ENCODE results near the gene NR4A2. TPM values are rescaled to one million over a fixed set of nuclear protein-coding genes. Genes with fewer than 3 reads are reported as not detected.

The NR4A2 gene
- polyA plus RNA-seq, 1 experiment, result 1.5 TPM

- ChIA-PET CTCF (interaction anchor here (0.6 to 3.3 kb wide), 20 partner anchors 8 to 895 kb away, joined by 3 to 43 read pairs (median 3); no protein-coding TSS in a partner anchor), POLR2A (interaction anchor here (0.6 to 1.4 kb wide), 7 partner anchors 8 to 919 kb away, joined by 3 to 11 read pairs (median 4); no protein-coding TSS in a partner anchor)
- Histone ChIP-seq H3K4me3 (ENCODE audit: low read depth, low read length) (peak overlapping the region; percentile 86), H3K36me3 (ENCODE audit: control insufficient read depth, insufficient read depth, low read length) (no peaks in the 10 kb centered on the region), H3K27me3 (ENCODE audit: control insufficient read depth, insufficient read depth, low read length) (peaks cover 3% of the 10 kb centered on the region; the same call in 1 of the 2 replicates)
- TF ChIP-seq, protein P1, sequence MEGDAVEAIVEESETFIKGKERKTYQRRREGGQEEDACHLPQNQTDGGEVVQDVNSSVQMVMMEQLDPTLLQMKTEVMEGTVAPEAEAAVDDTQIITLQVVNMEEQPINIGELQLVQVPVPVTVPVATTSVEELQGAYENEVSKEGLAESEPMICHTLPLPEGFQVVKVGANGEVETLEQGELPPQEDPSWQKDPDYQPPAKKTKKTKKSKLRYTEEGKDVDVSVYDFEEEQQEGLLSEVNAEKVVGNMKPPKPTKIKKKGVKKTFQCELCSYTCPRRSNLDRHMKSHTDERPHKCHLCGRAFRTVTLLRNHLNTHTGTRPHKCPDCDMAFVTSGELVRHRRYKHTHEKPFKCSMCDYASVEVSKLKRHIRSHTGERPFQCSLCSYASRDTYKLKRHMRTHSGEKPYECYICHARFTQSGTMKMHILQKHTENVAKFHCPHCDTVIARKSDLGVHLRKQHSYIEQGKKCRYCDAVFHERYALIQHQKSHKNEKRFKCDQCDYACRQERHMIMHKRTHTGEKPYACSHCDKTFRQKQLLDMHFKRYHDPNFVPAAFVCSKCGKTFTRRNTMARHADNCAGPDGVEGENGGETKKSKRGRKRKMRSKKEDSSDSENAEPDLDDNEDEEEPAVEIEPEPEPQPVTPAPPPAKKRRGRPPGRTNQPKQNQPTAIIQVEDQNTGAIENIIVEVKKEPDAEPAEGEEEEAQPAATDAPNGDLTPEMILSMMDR (IDR thresholded peaks at IDR 0.05; ENCODE audit: insufficient read depth, low read depth, low read length), result peak; percentile 35; the same call in 1 of the 2 replicates
- peak; percentile 48 for DNase-seq (ENCODE audit: low read depth)
Observed at GRCh38 chr2:156334496-156335478, 2.3 kb upstream of the NR4A2 start.

DNA sequence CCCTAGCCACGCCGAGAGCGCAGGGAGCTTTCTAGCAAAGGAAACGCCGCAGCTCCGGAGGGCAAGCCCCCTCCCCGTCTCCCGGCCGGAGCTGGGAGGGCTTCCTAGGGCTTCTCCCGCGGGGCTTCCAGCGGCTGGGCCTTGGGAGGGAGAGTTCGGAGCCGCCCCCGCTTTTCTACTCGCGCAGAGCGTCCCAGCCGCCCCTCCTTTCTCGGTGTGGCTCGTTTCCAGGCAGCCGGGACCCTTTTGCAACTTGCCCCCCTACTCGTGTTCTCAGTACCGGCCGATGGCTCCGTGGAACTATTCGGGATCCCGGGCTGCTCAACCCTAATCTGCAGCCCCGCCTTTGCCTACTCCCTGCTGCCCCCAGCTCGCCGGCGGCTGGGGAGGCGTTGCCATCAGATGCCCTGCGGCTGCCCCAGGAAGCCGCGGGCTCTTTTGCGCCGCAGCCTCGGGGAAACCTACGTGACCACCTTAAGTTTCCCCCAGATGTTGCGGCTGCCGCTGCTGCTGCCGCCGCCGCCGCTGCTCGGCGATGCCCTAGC lies 1.5 kb upstream of the NR4A2 start:
- TF ChIP-seq, protein P1 (IDR thresholded peaks at IDR 0.05; ENCODE audit: insufficient read depth, low read depth, low read length), result 0 out of 2 replicates have a peak, but pooled peaks have one; percentile 13
- Histone ChIP-seq H3K4me3 (ENCODE audit: low read depth, low read length) (peak overlapping the region; percentile 86), H3K36me3 (ENCODE audit: control insufficient read depth, insufficient read depth, low read length) (no peaks in the 10 kb centered on the region), H3K27me3 (ENCODE audit: control insufficient read depth, insufficient read depth, low read length) (peaks cover 5% of the 10 kb centered on the region)
- CTCF ChIA-PET, result interaction anchor here (0.5 to 3.3 kb wide), 15 partner anchors 9 to 896 kb away, joined by 3 to 43 read pairs (median 3); no protein-coding TSS in a partner anchor
- DNase-seq (ENCODE audit: low read depth), result no peak
- POLR2A ChIA-PET, result interaction anchor here (0.7 to 1.4 kb wide), 5 partner anchors 9 to 920 kb away, joined by 3 to 11 read pairs (median 4); no protein-coding TSS in a partner anchor

GRCh38 chr2:156333274-156333950 lies 891 bp upstream of the NR4A2 start:
- ChIA-PET CTCF (interaction anchor here (0.5 to 3.3 kb wide), 7 partner anchors 10 to 897 kb away, joined by 3 to 43 read pairs (median 3); no protein-coding TSS in a partner anchor), POLR2A (interaction anchor here (1.4 kb wide), 1 partner anchor 9 kb away, joined by 11 read pairs; no protein-coding TSS in a partner anchor)
- H3K4me3 ChIP-seq (ENCODE audit: low read depth, low read length), result peak overlapping the region; percentile 86
- H3K27me3 ChIP-seq (ENCODE audit: control insufficient read depth, insufficient read depth, low read length), result peaks cover 5% of the 10 kb centered on the region
- no peak for DNase-seq (ENCODE audit: low read depth)
- TF ChIP-seq, protein P1 (IDR thresholded peaks at IDR 0.05; ENCODE audit: insufficient read depth, low read depth, low read length), result no peak
- no peaks in the 10 kb centered on the region for H3K36me3 ChIP-seq (ENCODE audit: control insufficient read depth, insufficient read depth, low read length)

DNA sequence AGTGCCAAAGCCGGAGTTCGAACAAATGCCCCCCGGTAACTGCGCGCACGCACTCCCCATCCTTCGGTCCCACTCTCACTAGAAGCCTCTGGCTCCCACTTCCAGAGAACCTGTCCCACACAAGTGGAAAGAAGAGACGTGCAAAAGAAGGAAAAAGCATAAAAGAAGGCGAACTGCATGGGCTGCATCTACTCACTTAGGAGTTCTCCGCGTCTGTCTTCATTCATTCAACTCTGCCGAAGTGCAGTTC lies 312 bp downstream of the NR4A2 start:
- POLR2A ChIA-PET, result interaction anchor here (0.6 kb wide), 1 partner anchor 10 kb away, joined by 4 read pairs; no protein-coding TSS in a partner anchor
- Histone ChIP-seq H3K36me3 (ENCODE audit: control insufficient read depth, insufficient read depth, low read length) (no peaks in the 10 kb centered on the region), H3K4me3 (ENCODE audit: low read depth, low read length) (peak overlapping the region; percentile 86), H3K27me3 (ENCODE audit: control insufficient read depth, insufficient read depth, low read length) (peaks cover 5% of the 10 kb centered on the region)
- TF ChIP-seq, protein P1 (IDR thresholded peaks at IDR 0.05; ENCODE audit: insufficient read depth, low read depth, low read length), result no peak
- CTCF ChIA-PET, result interaction anchor here (1.4 kb wide), 1 partner anchor 258 kb away, joined by 3 read pairs; no protein-coding TSS in a partner anchor
- DNase-seq (ENCODE audit: low read depth), result no peak

All from BJ (cell line).